ENCODE data around the gene HIRA. TPM values are rescaled to one million over a fixed set of nuclear protein-coding genes. Genes with fewer than 3 reads are reported as not detected.
A peak's percentile ranks its signal among the peaks of the same experiment; 100 is the strongest.

HIRA gene, protein sequence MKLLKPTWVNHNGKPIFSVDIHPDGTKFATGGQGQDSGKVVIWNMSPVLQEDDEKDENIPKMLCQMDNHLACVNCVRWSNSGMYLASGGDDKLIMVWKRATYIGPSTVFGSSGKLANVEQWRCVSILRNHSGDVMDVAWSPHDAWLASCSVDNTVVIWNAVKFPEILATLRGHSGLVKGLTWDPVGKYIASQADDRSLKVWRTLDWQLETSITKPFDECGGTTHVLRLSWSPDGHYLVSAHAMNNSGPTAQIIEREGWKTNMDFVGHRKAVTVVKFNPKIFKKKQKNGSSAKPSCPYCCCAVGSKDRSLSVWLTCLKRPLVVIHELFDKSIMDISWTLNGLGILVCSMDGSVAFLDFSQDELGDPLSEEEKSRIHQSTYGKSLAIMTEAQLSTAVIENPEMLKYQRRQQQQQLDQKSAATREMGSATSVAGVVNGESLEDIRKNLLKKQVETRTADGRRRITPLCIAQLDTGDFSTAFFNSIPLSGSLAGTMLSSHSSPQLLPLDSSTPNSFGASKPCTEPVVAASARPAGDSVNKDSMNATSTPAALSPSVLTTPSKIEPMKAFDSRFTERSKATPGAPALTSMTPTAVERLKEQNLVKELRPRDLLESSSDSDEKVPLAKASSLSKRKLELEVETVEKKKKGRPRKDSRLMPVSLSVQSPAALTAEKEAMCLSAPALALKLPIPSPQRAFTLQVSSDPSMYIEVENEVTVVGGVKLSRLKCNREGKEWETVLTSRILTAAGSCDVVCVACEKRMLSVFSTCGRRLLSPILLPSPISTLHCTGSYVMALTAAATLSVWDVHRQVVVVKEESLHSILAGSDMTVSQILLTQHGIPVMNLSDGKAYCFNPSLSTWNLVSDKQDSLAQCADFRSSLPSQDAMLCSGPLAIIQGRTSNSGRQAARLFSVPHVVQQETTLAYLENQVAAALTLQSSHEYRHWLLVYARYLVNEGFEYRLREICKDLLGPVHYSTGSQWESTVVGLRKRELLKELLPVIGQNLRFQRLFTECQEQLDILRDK
- total RNA-seq (ENCODE audit: low replicate concordance), result 13.5 and 17.7 TPM in 2 replicates

- peak; percentile 72 for DNase-seq (ENCODE audit: low read depth)
- no peak for TF ChIP-seq CTCF (IDR thresholded peaks at IDR 0.05; ENCODE audit: insufficient read depth, low read length)
- peak within 1 kb of the TSS; percentile 89 for H3K4me3 ChIP-seq (ENCODE audit: low read depth, low read length)
Measured at GRCh38 chr22:19431649-19432132, at the start of gene HIRA. HIRA (minus strand) TSS chr22:19431733; CDS start chr22:19431476, 257 bp downstream.

- TF ChIP-seq CTCF (IDR thresholded peaks at IDR 0.05; ENCODE audit: insufficient read depth, low read length), result no peak
- H3K4me3 ChIP-seq (ENCODE audit: low read depth, low read length), result no peak overlapping the region
- no peak for DNase-seq (ENCODE audit: low read depth)
Measured at GRCh38 chr22:19480789-19481188, 49.3 kb upstream of the HIRA start.

DNA sequence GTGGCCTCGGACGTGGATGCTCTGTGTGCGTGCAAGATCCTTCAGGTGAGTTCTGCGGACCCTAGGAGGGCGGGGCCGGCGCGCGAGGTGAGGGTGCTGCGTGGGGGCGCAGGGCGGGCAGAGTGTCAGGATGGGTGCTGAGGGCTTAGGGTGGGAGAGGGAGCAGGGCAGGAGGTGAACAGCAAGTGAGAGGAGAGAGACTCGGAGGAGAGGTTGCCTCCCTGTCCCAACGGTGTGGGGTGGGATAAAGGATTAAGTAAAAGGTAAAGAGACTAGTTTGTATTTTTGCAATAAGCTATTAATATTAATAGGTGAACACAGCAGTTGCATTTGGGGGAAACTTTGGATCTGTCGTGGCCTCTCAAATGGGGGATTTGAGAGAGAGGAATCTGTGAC lies 48.6 kb upstream of the HIRA start:
- peak overlapping the region; percentile 82 for H3K4me3 ChIP-seq (ENCODE audit: low read depth, low read length)
- no peak for DNase-seq (ENCODE audit: low read depth)
- no peak for TF ChIP-seq CTCF (IDR thresholded peaks at IDR 0.05; ENCODE audit: insufficient read depth, low read length)

DNA sequence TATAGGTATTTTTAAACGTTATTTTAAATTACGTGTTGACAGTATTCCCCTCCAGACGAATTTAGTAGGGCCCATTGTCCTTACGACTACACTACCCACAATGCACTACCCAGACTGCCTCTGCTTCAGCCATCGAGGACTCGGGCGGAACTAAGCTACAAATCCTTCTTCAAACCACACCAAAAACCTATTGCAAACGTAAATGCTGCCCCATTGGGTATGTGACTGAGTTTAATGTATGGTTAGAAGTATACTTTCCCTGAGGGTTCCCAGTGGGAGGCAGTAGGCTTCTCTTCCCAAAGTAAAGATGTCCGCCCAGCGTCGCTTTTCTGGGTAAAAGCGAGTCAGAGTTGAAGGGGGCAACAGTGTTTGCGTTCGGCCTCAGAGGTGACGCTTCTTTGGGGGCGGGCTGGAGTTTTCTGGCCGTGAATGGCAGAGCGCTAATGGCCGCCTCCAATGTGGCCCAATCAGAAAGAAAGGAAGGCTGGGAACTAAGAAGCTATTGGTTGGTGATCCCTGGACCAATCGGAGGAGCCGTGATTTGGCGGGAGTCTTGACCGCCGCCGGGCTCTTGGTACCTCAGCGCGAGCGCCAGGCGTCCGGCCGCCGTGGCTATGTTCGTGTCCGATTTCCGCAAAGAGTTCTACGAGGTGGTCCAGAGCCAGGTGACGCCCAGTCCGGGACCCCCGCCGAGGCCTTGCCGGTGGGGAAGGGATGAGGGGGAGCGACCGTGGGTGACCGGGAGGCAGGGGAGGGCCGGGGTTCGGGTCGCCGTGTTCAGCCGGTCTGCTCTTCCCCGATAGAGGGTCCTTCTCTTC lies 48.0 kb upstream of the HIRA start, which contains the start of gene CDC45:
TSS of gene CDC45 (plus strand) at position 566 of the 818 bp plus-strand sequence. CDS start at position 615, 49 bp downstream.
- H3K4me3 ChIP-seq (ENCODE audit: low read depth, low read length), result peak within 1 kb of the TSS; percentile 96
- peak; percentile 99 for DNase-seq (ENCODE audit: low read depth)
- no peak for TF ChIP-seq CTCF (IDR thresholded peaks at IDR 0.05; ENCODE audit: insufficient read depth, low read length)

DNA sequence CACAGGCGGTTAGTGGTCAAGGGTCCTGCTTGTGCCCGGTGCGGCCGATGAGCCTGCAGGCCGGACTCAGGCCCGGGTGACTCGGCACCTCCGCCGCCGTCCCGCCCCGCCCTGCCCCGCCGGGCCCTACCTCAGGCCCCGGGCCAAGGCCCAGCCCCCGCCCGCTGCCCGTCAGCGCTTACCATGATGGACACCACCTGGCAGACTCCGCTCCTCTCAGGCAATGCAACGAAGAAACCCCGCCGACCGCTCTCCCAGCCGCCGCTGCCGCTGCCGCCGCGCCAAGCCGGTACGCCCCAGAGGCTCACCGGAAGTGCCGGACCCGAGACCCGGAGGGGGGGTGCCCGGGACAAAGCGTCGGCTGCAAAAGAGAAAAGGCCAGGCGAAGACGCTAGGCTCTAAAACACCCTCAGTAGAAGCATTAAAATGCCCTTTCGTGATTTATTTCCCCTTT lies 47.4 kb upstream of the HIRA start, which contains the start of gene UFD1:
TSS of gene UFD1 (minus strand) at position 293 of the 454 bp plus-strand sequence. CDS start at position 185, 108 bp downstream.
- no peak for TF ChIP-seq CTCF (IDR thresholded peaks at IDR 0.05; ENCODE audit: insufficient read depth, low read length)
- H3K4me3 ChIP-seq (ENCODE audit: low read depth, low read length), result peak within 1 kb of the TSS; percentile 96
- peak; percentile 84 for DNase-seq (ENCODE audit: low read depth)

Data from fibroblast of the aortic adventitia (primary cell).